IPS-NIHi7 (cell line): Measurements from ENCODE around the gene AFMID.
A peak's percentile ranks its signal among the peaks of the same experiment; 100 is the strongest.

Experiments used
- DNase-seq: peaks from one replicate; pipeline ENCODE4 v3.0.0; 2012; ENCODE audit warnings: mixed read lengths; ENCODE audit errors: extremely low spot score

AFMID gene

GRCh38 chr17:78180083-78180482 is 7.1 kb upstream of the AFMID start:
- DNase-seq: no peak

GRCh38 chr17:78180508-78180907 is 6.7 kb upstream of the AFMID start:
- DNase-seq: no peak

- no peak for DNase-seq
Observed at GRCh38 chr17:78182504-78182903, 4.7 kb upstream of the AFMID start.

GRCh38 chr17:78183916-78184315 is 3.2 kb upstream of the AFMID start:
- no peak for DNase-seq

- no peak for DNase-seq
Observed at GRCh38 chr17:78184351-78184750, 2.8 kb upstream of the AFMID start.

- DNase-seq: no peak
Observed at GRCh38 chr17:78184868-78185267, 2.3 kb upstream of the AFMID start.

- peak; percentile 49 for DNase-seq
Observed at GRCh38 chr17:78185981-78186691, 1.0 kb upstream of the AFMID start.

- DNase-seq: no peak
Observed at GRCh38 chr17:78196716-78197115, 9.6 kb downstream of the AFMID start.

- DNase-seq: no peak
Observed at GRCh38 chr17:78197147-78197832, 10.1 kb downstream of the AFMID start.

GRCh38 chr17:78200451-78200850 is 13.3 kb downstream of the AFMID start:
- DNase-seq: no peak

GRCh38 chr17:78202666-78203065 is 15.5 kb downstream of the AFMID start:
- DNase-seq: no peak

- DNase-seq: no peak
Observed at GRCh38 chr17:78204387-78205123, 17.4 kb downstream of the AFMID start.

- DNase-seq: no peak
Observed at GRCh38 chr17:78205124-78205775, 18.1 kb downstream of the AFMID start.

GRCh38 chr17:78206298-78206697 is 19.1 kb downstream of the AFMID start:
- DNase-seq: no peak

GRCh38 chr17:78208486-78208885 is 21.3 kb downstream of the AFMID start:
- no peak for DNase-seq

- no peak for DNase-seq
Observed at GRCh38 chr17:78210111-78210510, 22.9 kb downstream of the AFMID start.

GRCh38 chr17:78211032-78211431 is 23.9 kb downstream of the AFMID start:
- DNase-seq: no peak

GRCh38 chr17:78214016-78214705 is 27.0 kb downstream of the AFMID start, which contains the start of gene BIRC5:
Gene BIRC5, plus strand, starts transcription at chr17:78214253. Its CDS starts 64 bp downstream, at chr17:78214317.
- peak; percentile 97 for DNase-seq

- no peak for DNase-seq
Observed at GRCh38 chr17:78214706-78215061, 27.5 kb downstream of the AFMID start.

GRCh38 chr17:78219396-78220150 is 32.4 kb downstream of the AFMID start:
- peak; percentile 55 for DNase-seq

GRCh38 chr17:78223061-78223460 is 35.9 kb downstream of the AFMID start:
- no peak for DNase-seq
